ENCODE data around the gene DDHD1.

The DDHD1 gene

GRCh38 chr14:53032838-53033390, 120.2 kb downstream of the DDHD1 start:
- Histone ChIP-seq H3K79me2 (ENCODE audit: low read length) (no peaks in the 10 kb centered on the region), H3K36me3 (replicated peaks; ENCODE audit: low read depth, low read length) (peaks cover 25% of the 10 kb centered on the region), H3K9me3 (ENCODE audit: insufficient read depth, low read length) (no peaks in the 10 kb centered on the region), H4K20me1 (ENCODE audit: insufficient read depth, low read length) (no peaks in the 10 kb centered on the region), H3K27me3 (ENCODE audit: low read depth, low read length) (no peaks in the 10 kb centered on the region), H3K4me3 (ENCODE audit: low read length) (no peak overlapping the region), H3K4me2 (ENCODE audit: low read length) (no peak overlapping the region), H3K9ac (ENCODE audit: low read length) (no peak overlapping the region), H3K27ac (ENCODE audit: low read length) (no peak overlapping the region), H3K4me1 (ENCODE audit: low read length) (no peaks in the 10 kb centered on the region), H2AFZ (ENCODE audit: low read depth, low read length) (no peak overlapping the region)
- TF ChIP-seq CTCF (IDR thresholded peaks at IDR 0.05; ENCODE audit: low read depth, low read length) (no peak), EZH2phosphoT487 (IDR thresholded peaks at IDR 0.05; ENCODE audit: low read depth) (no peak)

GRCh38 chr14:53032161-53032803, 120.8 kb downstream of the DDHD1 start:
- Histone ChIP-seq H3K9ac (ENCODE audit: low read length) (no peak overlapping the region), H3K4me1 (ENCODE audit: low read length) (no peaks in the 10 kb centered on the region), H3K79me2 (ENCODE audit: low read length) (no peaks in the 10 kb centered on the region), H3K4me2 (ENCODE audit: low read length) (no peak overlapping the region), H4K20me1 (ENCODE audit: insufficient read depth, low read length) (no peaks in the 10 kb centered on the region), H3K9me3 (ENCODE audit: insufficient read depth, low read length) (no peaks in the 10 kb centered on the region), H3K4me3 (ENCODE audit: low read length) (no peak overlapping the region), H3K36me3 (replicated peaks; ENCODE audit: low read depth, low read length) (peaks cover 18% of the 10 kb centered on the region), H2AFZ (ENCODE audit: low read depth, low read length) (no peak overlapping the region), H3K27me3 (ENCODE audit: low read depth, low read length) (no peaks in the 10 kb centered on the region), H3K27ac (ENCODE audit: low read length) (no peak overlapping the region)
- TF ChIP-seq EZH2phosphoT487 (IDR thresholded peaks at IDR 0.05; ENCODE audit: low read depth) (no peak), CTCF (IDR thresholded peaks at IDR 0.05; ENCODE audit: low read depth, low read length) (no peak)

- no peaks in the 10 kb centered on the region for H3K9me3 ChIP-seq (ENCODE audit: insufficient read depth, low read length)
- H3K27ac ChIP-seq (ENCODE audit: low read length): no peak overlapping the region
- TF ChIP-seq EZH2phosphoT487 (IDR thresholded peaks at IDR 0.05; ENCODE audit: low read depth) (no peak), CTCF (IDR thresholded peaks at IDR 0.05; ENCODE audit: low read depth, low read length) (no peak)
- no peaks in the 10 kb centered on the region for H3K79me2 ChIP-seq (ENCODE audit: low read length)
- H2AFZ ChIP-seq (ENCODE audit: low read depth, low read length): no peak overlapping the region
- H3K4me1 ChIP-seq (ENCODE audit: low read length): no peaks in the 10 kb centered on the region
- no peaks in the 10 kb centered on the region for H4K20me1 ChIP-seq (ENCODE audit: insufficient read depth, low read length)
- no peaks in the 10 kb centered on the region for H3K27me3 ChIP-seq (ENCODE audit: low read depth, low read length)
- peaks cover 2% of the 10 kb centered on the region for H3K36me3 ChIP-seq (replicated peaks; ENCODE audit: low read depth, low read length)
- H3K4me2 ChIP-seq (ENCODE audit: low read length): no peak overlapping the region
- H3K4me3 ChIP-seq (ENCODE audit: low read length): no peak overlapping the region
- no peak overlapping the region for H3K9ac ChIP-seq (ENCODE audit: low read length)
Measured at GRCh38 chr14:53027562-53027961, 125.6 kb downstream of the DDHD1 start.

GRCh38 chr14:53027041-53027440, 126.1 kb downstream of the DDHD1 start:
- no peaks in the 10 kb centered on the region for H3K79me2 ChIP-seq (ENCODE audit: low read length)
- H3K9me3 ChIP-seq (ENCODE audit: insufficient read depth, low read length): no peaks in the 10 kb centered on the region
- no peak overlapping the region for H3K9ac ChIP-seq (ENCODE audit: low read length)
- H3K4me1 ChIP-seq (ENCODE audit: low read length): no peaks in the 10 kb centered on the region
- H4K20me1 ChIP-seq (ENCODE audit: insufficient read depth, low read length): no peaks in the 10 kb centered on the region
- no peak overlapping the region for H3K27ac ChIP-seq (ENCODE audit: low read length)
- H3K27me3 ChIP-seq (ENCODE audit: low read depth, low read length): no peaks in the 10 kb centered on the region
- no peak for TF ChIP-seq CTCF (IDR thresholded peaks at IDR 0.05; ENCODE audit: low read depth, low read length)
- no peak for TF ChIP-seq EZH2phosphoT487 (IDR thresholded peaks at IDR 0.05; ENCODE audit: low read depth)
- no peak overlapping the region for H2AFZ ChIP-seq (ENCODE audit: low read depth, low read length)
- H3K4me3 ChIP-seq (ENCODE audit: low read length): no peak overlapping the region
- H3K4me2 ChIP-seq (ENCODE audit: low read length): no peak overlapping the region
- peaks cover 2% of the 10 kb centered on the region for H3K36me3 ChIP-seq (replicated peaks; ENCODE audit: low read depth, low read length)

Data from OCI-LY3 (cell line).